ENCODE data around the gene TAP2. TPM values are rescaled to one million over a fixed set of nuclear protein-coding genes. Genes with fewer than 3 reads are reported as not detected.
"Not testable (repeated sequence)": the region's sequence is repeated elsewhere in the genome, so short reads cannot be mapped to it uniquely, and the experiment has no call there.

Gene TAP2
- total and polyA plus RNA-seq, 10 donors, result 26.4 to 106 (median 48.4) TPM

- H3K27me3 ChIP-seq (replicated peaks in 1 of 7), result peaks cover 0 to 13% (median 0%) of the 10 kb centered on the region in 7 donors
- DNase-seq, result peak; percentile 70
- H3K4me1 ChIP-seq, result peaks cover 0 to 5% (median 0%) of the 10 kb centered on the region in 6 donors
- intact Hi-C loops (cut with DNase I; ENCODE audit: low total_unique reads), result no loop called here
- H3K4me3 ChIP-seq, result peak overlapping the region in 3 of 8 donors; percentile 16 to 56 (median 21)
- H3K36me3 ChIP-seq, result peaks cover 0 to 7% (median 0%) of the 10 kb centered on the region in 6 donors
- no peak overlapping the region for H3K27ac ChIP-seq
- TF ChIP-seq CTCF (IDR thresholded peaks at IDR 0.05 in 8 of 11, conservative IDR thresholded peaks at IDR 0.05 in 3 of 11), result no peak
- no peaks in the 10 kb centered on the region for H3K9me3 ChIP-seq
- WGBS, 5 donors, result 50 to 67% (median 58%) methylated on average over 21 to 35 of the region's 35 CpGs
Measured at GRCh38 chr6:32879691-32880090, 41.2 kb upstream of the TAP2 start.

- TF ChIP-seq POLR2AphosphoS5 (IDR thresholded peaks at IDR 0.05) (no peak), CTCF (IDR thresholded peaks at IDR 0.05 in 8 of 11, conservative IDR thresholded peaks at IDR 0.05 in 3 of 11) (no peak), POLR2A (IDR thresholded peaks at IDR 0.05) (no peak)
- no peak overlapping the region for H3K4me3 ChIP-seq
- peaks cover 0 to 13% (median 0%) of the 10 kb centered on the region in 7 donors for H3K27me3 ChIP-seq (replicated peaks in 1 of 7)
- 83 to 89% (median 88%) methylated on average over 2 of the region's 2 CpGs for WGBS, 5 donors
- H3K9me3 ChIP-seq, result peaks cover 0 to 8% (median 5%) of the 10 kb centered on the region in 8 donors
- H3K27ac ChIP-seq, result no peak overlapping the region
- H3K4me1 ChIP-seq, result no peaks in the 10 kb centered on the region
- intact Hi-C loops (cut with DNase I; ENCODE audit: low total_unique reads), result no loop called here
- no peak for DNase-seq
- peaks cover 0 to 7% (median 0%) of the 10 kb centered on the region in 6 donors for H3K36me3 ChIP-seq
Measured at GRCh38 chr6:32876603-32877002, 38.1 kb upstream of the TAP2 start.

- H3K4me1 ChIP-seq; H3K4me3 ChIP-seq; intact Hi-C loops (cut with DNase I; ENCODE audit: low total_unique reads); DNase-seq; H3K27me3 ChIP-seq (replicated peaks in 1 of 7); H3K27ac ChIP-seq; H3K36me3 ChIP-seq; H3K9me3 ChIP-seq: not testable (repeated sequence)
- WGBS, 5 donors, result 7 to 74% (median 59%) methylated on average over 1 of the region's 1 CpG
Measured at GRCh38 chr6:32873947-32874346, 35.4 kb upstream of the TAP2 start.

GRCh38 chr6:32868257-32868788 lies 29.8 kb upstream of the TAP2 start:
- intact Hi-C loops (cut with DNase I; ENCODE audit: low total_unique reads), result loop anchor here (5.0 kb wide), 1 partner anchor 36 kb away; no protein-coding TSS in a partner anchor

More at GRCh38 chr6:32868257-32868788, 29.8 kb upstream of the TAP2 start:
- Histone ChIP-seq H3K4me1 (peaks cover 11 to 35% (median 32%) of the 10 kb centered on the region in 6 donors), H3K36me3 (peaks cover 0 to 14% (median 0%) of the 10 kb centered on the region in 6 donors), H3K4me3 (peak overlapping the region in 1 of 8 donors; percentile 30), H3K27me3 (replicated peaks in 1 of 7) (no peaks in the 10 kb centered on the region), H3K9me3 (peaks cover 0 to 8% (median 5%) of the 10 kb centered on the region in 8 donors), H3K27ac (peak overlapping the region in 4 of 8 donors; percentile 59 to 73 (median 73))
- peak; percentile 90 for DNase-seq
- TF ChIP-seq POLR2AphosphoS5 (IDR thresholded peaks at IDR 0.05) (no peak), CTCF (IDR thresholded peaks at IDR 0.05 in 8 of 11, conservative IDR thresholded peaks at IDR 0.05 in 3 of 11) (peak; percentile 75 to 96 (median 93)), POLR2A (IDR thresholded peaks at IDR 0.05) (no peak)
- 16 to 20% (median 19%) methylated on average over 5 of the region's 5 CpGs for WGBS, 5 donors

All from spleen (tissue), 11 donors.